HCT116 (cell line): ENCODE measurements around the gene MRPS12. TPM values are rescaled to one million over a fixed set of nuclear protein-coding genes. Genes with fewer than 3 reads are reported as not detected.

Experiments used
- ATAC-seq: fragments of 200-7000 bp; cut with Tn5 transposase; 2 replicates; pipeline ENCODE4 v1.9.1; 2020; ENCODE audit warnings: mild to moderate bottlenecking, moderate library complexity
- BruUV-seq: library from RNA; stranded (reverse); fragments of 400-500 nt; replicated peaks from 2 replicates; lab custom pipeline; 2021; lab: Mats Ljungman, UMichigan
- CTCF ChIA-PET: fragments of 300-600 bp; sonication (Branson Sonifier 250); formaldehyde crosslinking; loops from one replicate; lab custom pipeline; 2021; ENCODE audit warnings: antibody characterized with exemption; lab: Charles Lee
- POLR2A ChIA-PET: fragments of 300-600, 350-600 bp; sonication (Branson Sonifier 250); formaldehyde crosslinking; loops from one replicate; lab custom pipeline; 2021; ENCODE audit warnings: antibody characterized with exemption; lab: Charles Lee
- RAD21 ChIA-PET, 2 experiments: fragments of 300-600 bp; sonication (Branson Sonifier 250); formaldehyde crosslinking; loops; one replicate each; lab custom pipeline; 2023; ENCODE audit warnings: low total read pairs in 2 of 2; ENCODE audit not compliant: uncharacterized antibody in 2 of 2, unreplicated experiment in 2 of 2, low non-redundant PET in 1 of 2; lab: Charles Lee
- DNase-seq: peaks from one replicate; pipeline ENCODE4 v3.0.0-alpha.2; 2010; ENCODE audit warnings: low read depth, low spot score
- H2AFZ ChIP-seq: fragments of 200-600 bp; shearing (Covaris generic), sonication (generic); 2 replicates; pipeline ENCODE4 v1.6.1; 2017; ENCODE audit warnings: low read depth, mixed run types, mixed read lengths, antibody characterized with exemption, low read length; ENCODE audit not compliant: poor library complexity, severe bottlenecking
- H3K27ac ChIP-seq: 2 replicates; pipeline ENCODE4 v1.5.1; 2012; ENCODE audit warnings: low read depth, low read length
- H3K27me3 ChIP-seq: fragments of 200-600 bp; sonication (generic); 2 replicates; pipeline ENCODE4 v1.6.1; 2016; ENCODE audit warnings: mixed run types, low read length, mixed read lengths; ENCODE audit not compliant: insufficient read depth
- H3K36me3 ChIP-seq, 2 experiments: fragments of 200-500 bp in 1 of 2; fragments of 200-600 bp in 1 of 2; sonication (Bioruptor generic) in 1 of 2; sonication (generic) in 1 of 2; 2 replicates each; pipeline versions ENCODE4 v1.5.1 to v1.6.1; 2014 to 2016; ENCODE audit warnings: low read length in 2 of 2, inconsistent platforms in 1 of 2, mixed read lengths in 1 of 2, mixed run types in 1 of 2; ENCODE audit not compliant: insufficient read depth in 2 of 2, control insufficient read depth in 1 of 2
- H3K4me1 ChIP-seq, 2 experiments: fragments of 200-600 bp in 1 of 2; sonication (generic) in 1 of 2; 2 replicates each; pipeline versions ENCODE4 v1.5.1 to v1.6.1; 2012 to 2017; ENCODE audit warnings: low read length in 2 of 2, inconsistent platforms in 1 of 2, mild to moderate bottlenecking in 1 of 2, mixed read lengths in 1 of 2, mixed run types in 1 of 2, moderate library complexity in 1 of 2; ENCODE audit not compliant: insufficient read depth in 2 of 2, control insufficient read depth in 1 of 2
- H3K4me2 ChIP-seq: fragments of 200-600 bp; sonication (generic); 2 replicates; pipeline ENCODE4 v1.6.1; 2017; ENCODE audit warnings: mixed run types, low read length, mixed read lengths
- H3K4me3 ChIP-seq, 2 experiments: fragments of 200-600 bp in 1 of 2; sonication (generic) in 1 of 2; replicated peaks in 1 of 2; 2 replicates each; pipeline ENCODE4 v1.5.1; 2011 to 2016; ENCODE audit warnings: low read length in 2 of 2, control low read depth in 1 of 2, low read depth in 1 of 2, mild to moderate bottlenecking in 1 of 2, mixed read lengths in 1 of 2, mixed run types in 1 of 2
- H3K79me2 ChIP-seq: fragments of 200-600 bp; sonication (generic); 2 replicates; pipeline ENCODE4 v1.6.1; 2017; ENCODE audit warnings: mild to moderate bottlenecking, mixed run types, low read length, moderate library complexity, mixed read lengths; ENCODE audit not compliant: insufficient read depth
- H3K9ac ChIP-seq: fragments of 200-600 bp; sonication (generic); 2 replicates; pipeline ENCODE4 v1.6.1; 2016; ENCODE audit warnings: low read length, mixed read lengths
- H3K9me2 ChIP-seq: fragments of 200-600 bp; sonication (generic), shearing (Covaris generic); 2 replicates; pipeline ENCODE4 v1.6.1; 2017; ENCODE audit warnings: mixed run types, mild to moderate bottlenecking, moderate library complexity; ENCODE audit not compliant: insufficient read depth
- H3K9me3 ChIP-seq, 2 experiments: fragments of 200-500 bp in 1 of 2; fragments of 200-600 bp in 1 of 2; sonication (Bioruptor generic) in 1 of 2; sonication (generic) in 1 of 2; 2 replicates each; pipeline ENCODE4 v1.6.1; 2014 to 2017; ENCODE audit warnings: low read length in 2 of 2, mixed read lengths in 2 of 2, inconsistent platforms in 1 of 2, low read depth in 1 of 2, mild to moderate bottlenecking in 1 of 2, mixed run types in 1 of 2, moderate library complexity in 1 of 2; ENCODE audit not compliant: control insufficient read depth in 1 of 2, insufficient read depth in 1 of 2
- H4K20me1 ChIP-seq: fragments of 200-600 bp; sonication (generic), shearing (Covaris generic); 2 replicates; pipeline ENCODE4 v1.6.1; 2017; ENCODE audit warnings: mixed run types, mild to moderate bottlenecking, moderate library complexity; ENCODE audit not compliant: insufficient read depth
- ATF3 ChIP-seq: IDR thresholded peaks from 2 replicates; pipeline ENCODE4 v1.6.1; 2012
- EZH2 ChIP-seq: fragments of 200-600 bp; sonication (generic); IDR thresholded peaks from 2 replicates; pipeline ENCODE4 v1.6.1; 2017; ENCODE audit warnings: antibody characterized with exemption, mixed run types
- MAX ChIP-seq: IDR thresholded peaks from 2 replicates; pipeline ENCODE4 v1.6.1; 2012
- POLR2AphosphoS5 ChIP-seq: IDR thresholded peaks from 2 replicates; pipeline ENCODE4 v1.6.1; 2011; ENCODE audit warnings: mild to moderate bottlenecking, low read depth, low read length, moderate library complexity
- RAD21 ChIP-seq: IDR thresholded peaks from 2 replicates; pipeline ENCODE4 v1.6.1; 2012; ENCODE audit warnings: low read depth, mild to moderate bottlenecking
- SRF ChIP-seq: IDR thresholded peaks from 2 replicates; pipeline ENCODE4 v1.6.1; 2012; ENCODE audit warnings: low read depth
- ZFX ChIP-seq: fragments of 450-650 bp; IDR thresholded peaks from 2 replicates; pipeline ENCODE4 v1.6.1; 2017
- intact Hi-C: fragments of 100-400 bp; cut with micrococcal nuclease; formaldehyde crosslinking; loops from 2 replicates; pipeline ENCODE4 v1.10.0; 2022
- total RNA-seq: library from RNA; stranded (reverse); gene quantifications from one replicate; pipeline ENCODE4 v1.2.1, GENCODE V29; 2021; ENCODE audit not compliant: unreplicated experiment

The MRPS12 gene
- total RNA-seq, 1 experiment from 2014 or later: 97.7 TPM

- H4K20me1 ChIP-seq: no peaks in the 10 kb centered on the region
- intact Hi-C loops: no loop called here
- no peaks in the 10 kb centered on the region for H3K4me1 ChIP-seq
- ChIA-PET CTCF (interaction anchor here (2.3 kb wide), 1 partner anchor 12 kb away, joined by 10 read pairs; the partner anchor contains the start of genes MRPS12 and SARS2), RAD21 (no interaction called here), POLR2A (interaction anchor here (0.7 kb wide), 1 partner anchor 11 kb away, joined by 5 read pairs; no protein-coding TSS in a partner anchor)
- H3K4me2 ChIP-seq: no peak overlapping the region
- no peaks in the 10 kb centered on the region for H3K27me3 ChIP-seq
- peaks cover 2 to 6% of the 10 kb centered on the region in 2 experiments; a peak in 2 of 4 replicates for H3K36me3 ChIP-seq
- H3K4me3 ChIP-seq: no peak overlapping the region
- DNase-seq (no peak), ATAC-seq (peak; percentile 73)
- no peak overlapping the region for H3K27ac ChIP-seq
- no peaks in the 10 kb centered on the region for H3K79me2 ChIP-seq
- H2AFZ ChIP-seq: no peak overlapping the region
- no peaks in the 10 kb centered on the region for H3K9me2 ChIP-seq
- BruUV-seq: no TSS peak
- TF ChIP-seq ZFX (no peak), RAD21 (peak; percentile 33; the same call in 1 of the 2 replicates), POLR2AphosphoS5 (no peak), SRF (no peak), ATF3 (no peak)
- H3K9me3 ChIP-seq: no peaks in the 10 kb centered on the region
- no peak overlapping the region for H3K9ac ChIP-seq
Measured at GRCh38 chr19:38917921-38918491, 12.7 kb upstream of the MRPS12 start.

GRCh38 chr19:38918526-38918925 is 12.2 kb upstream of the MRPS12 start:
- H3K36me3 ChIP-seq: peaks cover 2 to 6% of the 10 kb centered on the region in 2 experiments; a peak in 2 of 4 replicates
- H3K9me2 ChIP-seq: no peaks in the 10 kb centered on the region
- ATAC-seq (no peak), DNase-seq (no peak)
- no peak overlapping the region for H3K4me2 ChIP-seq
- CTCF ChIA-PET: interaction anchor here (2.3 kb wide), 1 partner anchor 12 kb away, joined by 10 read pairs; the partner anchor contains the start of genes MRPS12 and SARS2
- no peak overlapping the region for H3K4me3 ChIP-seq
- no peaks in the 10 kb centered on the region for H3K79me2 ChIP-seq
- TF ChIP-seq MAX (no peak), EZH2 (no peak), SRF (no peak)
- POLR2A ChIA-PET: no interaction called here
- H3K4me1 ChIP-seq: no peaks in the 10 kb centered on the region
- H3K9me3 ChIP-seq: no peaks in the 10 kb centered on the region
- no peak overlapping the region for H2AFZ ChIP-seq
- BruUV-seq: no TSS peak
- no peaks in the 10 kb centered on the region for H4K20me1 ChIP-seq
- RAD21 ChIA-PET: no interaction called here
- no peaks in the 10 kb centered on the region for H3K27me3 ChIP-seq
- intact Hi-C loops: no loop called here
- H3K27ac ChIP-seq: no peak overlapping the region
- H3K9ac ChIP-seq: no peak overlapping the region
